CD4-positive, alpha-beta T cell treated with Interferon alpha-2 for 1 hour (primary cell): ENCODE data around the gene GP5.

Experiments
- DNase-seq, 2 donors: peaks; one replicate each; pipeline ENCODE4 v3.0.0-alpha.2; 2020 to 2022

GP5 gene

GRCh38 chr3:194396859-194397756 lies 2.0 kb downstream of the GP5 start:
- peak; percentile 15 to 37 for DNase-seq

GRCh38 chr3:194396539-194396858 lies 2.6 kb downstream of the GP5 start:
- DNase-seq: no peak

- DNase-seq: peak; percentile 72 to 77
Measured at GRCh38 chr3:194395778-194396538, 3.1 kb downstream of the GP5 start.

- DNase-seq: no peak
Measured at GRCh38 chr3:194395212-194395611, 3.9 kb downstream of the GP5 start.

- no peak for DNase-seq
Measured at GRCh38 chr3:194392576-194392975, 6.5 kb downstream of the GP5 start.

GRCh38 chr3:194390835-194391234 lies 8.2 kb downstream of the GP5 start:
- no peak for DNase-seq

- DNase-seq: no peak
Measured at GRCh38 chr3:194389269-194389668, 9.8 kb downstream of the GP5 start.

- no peak for DNase-seq
Measured at GRCh38 chr3:194387926-194388418, 11.1 kb downstream of the GP5 start.

GRCh38 chr3:194387276-194387675 lies 11.8 kb downstream of the GP5 start:
- DNase-seq: no peak

- no peak for DNase-seq
Measured at GRCh38 chr3:194386648-194387047, 12.4 kb downstream of the GP5 start.

GRCh38 chr3:194386066-194386465 lies 13.0 kb downstream of the GP5 start:
- no peak for DNase-seq

- DNase-seq: no peak
Measured at GRCh38 chr3:194384569-194385001, 14.5 kb downstream of the GP5 start.

GRCh38 chr3:194384156-194384555 lies 14.9 kb downstream of the GP5 start:
- DNase-seq: no peak

- DNase-seq: no peak
Measured at GRCh38 chr3:194383276-194383940, 15.7 kb downstream of the GP5 start.

GRCh38 chr3:194382892-194383223 lies 16.2 kb downstream of the GP5 start:
- no peak for DNase-seq

GRCh38 chr3:194382196-194382891 lies 16.7 kb downstream of the GP5 start:
- DNase-seq: no peak

GRCh38 chr3:194381460-194381875 lies 17.6 kb downstream of the GP5 start:
- DNase-seq: no peak

- DNase-seq: no peak
Measured at GRCh38 chr3:194380326-194380725, 18.7 kb downstream of the GP5 start.

GRCh38 chr3:194379651-194380050 lies 19.4 kb downstream of the GP5 start:
- no peak for DNase-seq

- DNase-seq: no peak
Measured at GRCh38 chr3:194379231-194379630, 19.8 kb downstream of the GP5 start.

- DNase-seq: no peak
Measured at GRCh38 chr3:194377708-194378107, 21.4 kb downstream of the GP5 start.

- DNase-seq: no peak
Measured at GRCh38 chr3:194376241-194376560, 22.9 kb downstream of the GP5 start.
